GM19395 (cell line): ENCODE data around the gene OSTC.
A peak's percentile ranks its signal among the peaks of the same experiment; 100 is the strongest.

Source experiments
- ATAC-seq: cut with Tn5 transposase; IDR thresholded peaks from one replicate; pipeline ENCODE4 v1.9.1; 2021; ENCODE audit warnings: mild to moderate bottlenecking, moderate library complexity; ENCODE audit not compliant: unreplicated experiment

Gene OSTC

DNA sequence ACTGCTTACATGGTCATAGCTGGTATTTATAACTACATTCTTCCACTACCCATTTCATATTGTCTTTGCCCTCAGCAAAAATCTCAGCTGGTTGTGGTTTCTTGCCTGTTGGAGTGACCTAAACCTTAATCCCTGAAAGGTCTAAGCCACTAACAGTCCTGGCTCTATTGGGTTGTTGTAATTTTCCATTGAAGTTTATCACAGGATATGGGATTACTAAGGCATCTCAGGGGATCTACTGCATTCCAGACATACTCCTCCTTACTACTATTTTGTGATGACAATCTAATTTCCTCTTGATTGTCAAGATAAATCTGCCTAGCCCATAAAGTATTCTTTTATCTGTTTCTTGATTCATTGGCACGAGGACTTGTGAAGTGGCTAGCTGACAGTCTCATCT lies 6.2 kb upstream of the OSTC start:
- ATAC-seq = no peak

DNA sequence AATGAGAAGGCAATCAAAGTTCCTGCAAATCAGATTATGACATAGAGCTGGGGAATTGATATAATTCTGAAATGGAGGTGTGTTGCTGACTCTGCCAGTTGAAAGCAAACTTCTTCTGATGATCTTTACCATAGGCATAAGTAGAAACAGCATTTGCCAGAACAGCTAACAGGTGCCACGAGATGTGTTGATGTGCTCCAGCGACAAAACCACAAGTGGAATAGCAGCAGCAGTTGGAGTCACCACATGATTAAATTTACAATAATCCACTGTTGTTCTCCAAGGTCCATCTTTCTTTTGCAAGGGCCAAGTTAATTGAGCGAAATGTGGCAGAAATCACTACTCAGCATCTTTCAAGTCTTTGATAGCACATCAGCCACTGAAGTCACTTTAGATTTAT lies 3.7 kb upstream of the OSTC start:
- no peak for ATAC-seq

DNA sequence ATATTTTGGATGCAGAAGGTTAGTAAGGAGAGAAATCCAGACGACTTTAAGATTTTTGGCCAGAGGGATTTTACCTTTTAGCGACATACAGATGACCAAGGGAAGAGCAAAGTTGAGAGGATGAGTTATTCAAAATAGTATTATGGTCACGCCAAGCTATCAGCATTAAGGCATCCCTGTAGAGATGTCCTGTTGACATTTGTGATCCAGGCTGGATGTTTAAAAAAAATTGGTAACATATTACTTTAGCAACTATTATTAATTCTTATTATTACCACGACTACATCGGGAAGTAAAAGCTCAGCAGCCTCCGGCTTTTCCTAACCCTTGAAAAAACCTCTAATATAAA lies 562 bp upstream of the OSTC start:
- peak; percentile 32 for ATAC-seq

DNA sequence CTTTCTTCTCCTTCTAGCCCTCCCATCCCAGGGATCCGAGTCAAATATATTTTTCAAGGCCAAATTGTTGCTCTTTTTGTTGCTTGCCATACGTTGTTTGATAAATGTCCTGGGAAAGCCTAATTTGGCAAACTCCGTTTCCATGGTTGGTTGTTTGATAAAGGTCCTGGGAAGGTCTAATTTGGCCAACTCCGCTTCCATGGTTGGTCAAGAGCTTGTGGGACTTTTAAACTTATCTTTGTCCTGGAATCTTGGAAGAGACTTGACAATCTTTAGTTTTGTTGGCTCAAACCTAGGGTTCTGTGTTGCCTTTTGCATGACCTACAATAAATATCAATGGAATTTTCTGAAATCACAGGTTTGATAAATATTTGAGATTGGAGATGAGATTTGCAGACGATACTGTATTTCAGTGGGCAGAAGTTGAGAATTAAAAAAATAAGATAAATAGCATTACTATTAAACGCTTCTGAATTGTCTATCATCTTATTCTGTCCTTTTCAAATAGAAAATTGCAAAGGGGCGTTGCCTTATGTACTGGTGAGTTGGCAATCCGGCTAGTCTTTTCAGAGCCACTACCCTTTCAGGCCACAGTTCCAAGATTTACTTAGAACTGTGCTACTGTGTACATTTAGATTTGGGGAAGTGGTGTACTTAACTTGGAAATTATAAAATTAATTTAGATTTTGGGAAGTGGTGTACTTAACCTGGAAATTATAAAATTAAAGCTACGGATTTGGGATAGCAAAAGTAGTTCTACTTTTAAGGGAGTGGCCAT lies 804 bp downstream of the OSTC start:
- no peak for ATAC-seq

DNA sequence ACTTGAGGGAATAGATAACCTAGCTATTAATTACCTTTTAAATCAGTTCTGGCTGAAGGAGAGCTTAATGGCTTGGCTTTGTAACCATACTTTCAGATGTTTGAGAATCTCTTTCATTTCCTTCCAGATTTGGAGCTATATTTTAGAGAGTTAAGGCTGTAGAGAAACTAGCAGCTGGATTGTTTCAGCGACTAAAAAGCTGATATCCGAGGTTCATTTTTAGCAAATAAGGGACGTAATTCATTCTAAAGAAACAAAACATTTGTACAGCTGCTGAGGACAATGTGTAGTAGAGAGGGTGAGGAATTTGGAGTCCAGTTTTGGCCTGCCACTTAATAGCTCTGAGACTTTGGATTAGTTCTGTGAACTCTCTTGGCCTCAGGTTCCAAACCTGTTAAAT lies 12.2 kb downstream of the OSTC start:
- ATAC-seq = no peak

DNA sequence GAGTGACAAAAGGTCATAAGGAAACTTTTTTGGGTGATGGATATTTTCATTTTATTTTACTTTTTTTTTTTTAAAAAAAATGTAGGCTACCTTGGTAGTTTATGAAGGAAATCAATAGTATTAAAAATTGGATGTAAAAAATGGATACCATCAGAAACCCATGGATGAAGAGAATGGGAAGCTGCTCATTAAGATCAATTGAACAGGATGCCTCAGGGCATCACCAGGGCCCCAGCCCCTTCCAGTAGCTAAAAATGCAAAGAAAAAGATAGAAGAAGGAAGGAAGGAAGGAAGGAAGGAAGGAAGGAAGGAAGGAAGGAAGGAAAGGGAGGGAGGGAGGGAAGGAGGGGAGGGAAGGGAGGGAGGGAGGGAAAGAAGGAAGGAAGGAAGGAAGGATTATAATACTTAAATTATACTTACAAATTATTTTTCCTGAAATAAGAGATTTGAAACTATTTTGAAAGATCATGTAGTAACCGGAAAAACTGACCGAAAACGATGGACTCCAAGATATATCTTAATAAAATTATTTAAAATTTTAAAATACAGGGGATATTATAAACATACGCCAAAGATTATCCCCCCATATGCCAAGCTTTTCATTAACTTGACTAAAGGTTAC lies 24.1 kb downstream of the OSTC start:
- no peak for ATAC-seq

DNA sequence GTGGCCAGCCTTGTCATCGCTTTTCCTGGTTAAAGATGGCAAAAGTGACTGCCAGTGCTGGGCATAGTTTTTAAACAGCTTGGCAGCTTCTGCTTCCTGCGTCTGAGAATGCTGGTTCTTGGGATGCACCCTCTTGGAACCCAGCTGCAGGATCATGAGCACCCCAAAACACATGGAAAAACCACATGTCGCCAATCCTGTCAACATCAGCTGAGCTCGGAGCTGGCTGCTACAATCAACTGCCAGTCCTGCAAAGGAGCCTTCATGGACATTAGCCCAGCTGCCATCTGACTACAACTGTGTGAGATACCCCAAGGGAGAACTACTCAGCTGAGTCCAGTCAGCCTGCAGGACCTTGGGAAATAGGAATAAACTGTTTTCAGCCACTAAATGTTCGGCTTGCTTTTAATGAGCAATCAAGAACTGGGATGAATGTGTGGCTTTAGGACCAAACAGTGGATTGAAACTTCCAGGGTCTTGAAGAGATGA lies 31.0 kb downstream of the OSTC start:
- ATAC-seq = no peak

DNA sequence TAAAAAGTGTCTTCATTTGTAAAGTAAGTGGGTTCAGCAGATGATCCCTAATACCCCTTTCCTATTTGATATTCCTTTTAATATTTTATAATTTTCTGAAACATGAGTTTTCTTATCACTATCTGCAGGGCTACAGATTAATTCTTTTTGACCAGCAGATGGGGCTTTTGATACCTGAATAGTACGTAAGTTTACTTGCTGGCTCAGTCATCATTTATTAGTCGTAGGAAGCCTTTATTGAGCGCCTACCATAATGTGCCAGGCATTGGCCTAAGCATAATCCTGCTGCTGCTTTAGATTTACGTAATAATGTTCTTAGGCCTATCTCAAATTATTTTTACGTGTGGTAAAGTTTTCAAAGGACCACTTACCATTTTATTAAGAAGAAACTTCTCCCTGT lies 33.1 kb downstream of the OSTC start:
- ATAC-seq = no peak

DNA sequence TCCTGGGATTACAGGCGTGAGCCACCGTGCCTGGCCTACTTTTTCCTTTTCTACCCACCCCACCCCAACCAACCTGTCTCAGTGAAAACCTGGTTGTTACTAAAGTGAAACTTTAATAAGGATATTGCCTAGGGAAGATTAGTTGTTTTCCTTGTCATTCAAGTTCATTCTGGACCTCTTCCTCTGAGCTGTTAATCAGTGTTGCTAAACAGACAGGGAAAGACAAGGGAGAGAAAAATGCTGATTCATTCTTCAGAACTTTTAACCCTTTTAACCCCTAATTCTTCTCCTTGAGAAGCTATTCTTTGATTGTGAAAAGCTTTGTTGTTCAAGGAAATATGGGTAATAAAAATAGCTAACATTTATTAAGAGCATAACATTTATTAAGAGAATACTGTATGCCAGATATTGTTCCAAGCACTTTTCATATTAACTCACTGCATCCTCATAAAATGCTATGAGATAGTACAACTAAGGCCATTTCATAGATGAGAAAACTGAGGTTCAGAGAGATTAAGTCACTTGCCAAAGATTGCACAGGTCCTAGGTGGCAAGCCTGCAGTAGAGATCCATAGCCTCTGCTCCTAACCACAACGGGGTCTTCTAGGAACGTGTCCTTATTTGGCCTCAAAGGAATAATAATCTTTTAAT lies 34.8 kb downstream of the OSTC start:
- no peak for ATAC-seq

DNA sequence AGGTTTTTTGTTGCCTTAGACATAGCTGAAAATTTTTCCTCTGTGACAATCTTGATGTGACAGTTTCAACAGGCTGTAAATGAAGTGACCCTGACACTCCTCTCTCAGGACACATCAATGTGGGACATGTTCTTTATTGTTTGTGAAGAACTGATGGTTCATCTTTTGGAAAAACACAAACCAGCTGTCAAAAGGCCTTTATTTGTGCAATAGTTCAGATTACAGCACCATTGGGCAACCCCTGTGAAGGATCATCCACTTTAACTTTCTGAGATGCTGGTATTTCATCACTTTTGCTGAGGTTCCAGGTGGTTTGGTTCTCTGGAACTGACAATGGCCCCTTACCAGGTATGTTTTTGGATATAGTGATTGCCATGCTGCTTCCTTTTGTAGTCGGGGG lies 40.3 kb downstream of the OSTC start:
- no peak for ATAC-seq

DNA sequence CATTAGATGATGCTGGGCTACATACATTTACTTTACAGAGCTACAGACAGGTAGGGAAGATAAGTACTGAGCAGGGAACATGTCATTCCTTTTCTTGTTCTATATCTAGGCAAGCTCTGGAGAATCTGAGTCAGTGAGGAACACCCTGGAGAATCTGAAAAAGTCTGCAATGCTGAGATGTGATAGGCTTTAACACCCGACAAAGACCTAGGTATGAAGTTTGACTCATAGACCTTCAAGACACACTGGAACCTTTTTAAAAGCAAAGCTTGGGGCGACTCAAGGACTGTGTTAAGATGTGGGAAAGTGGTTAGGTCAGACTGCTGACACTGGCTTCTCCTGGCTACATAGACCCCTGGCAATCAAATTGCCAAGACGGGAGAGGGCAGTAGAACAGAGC lies 42.8 kb downstream of the OSTC start:
- ATAC-seq = no peak

DNA sequence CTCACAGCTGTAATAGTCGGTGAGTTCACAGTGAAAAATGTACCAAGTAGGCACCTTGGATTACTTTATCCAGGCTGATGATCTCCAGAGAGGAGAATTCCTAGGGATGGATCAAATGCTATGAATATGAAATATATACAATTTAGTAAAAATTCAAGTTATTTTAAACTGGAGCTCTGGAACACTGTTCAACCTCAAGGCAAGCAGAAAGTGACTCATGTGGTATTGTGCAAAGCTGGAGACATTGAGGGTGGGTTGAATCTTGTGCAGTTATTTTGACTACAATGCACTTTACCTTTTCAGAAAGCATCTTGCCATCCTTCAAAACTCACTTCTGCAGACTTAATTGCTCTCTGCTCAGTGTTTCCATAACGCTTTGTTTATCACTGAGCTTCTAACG lies 43.4 kb downstream of the OSTC start:
- ATAC-seq = no peak

DNA sequence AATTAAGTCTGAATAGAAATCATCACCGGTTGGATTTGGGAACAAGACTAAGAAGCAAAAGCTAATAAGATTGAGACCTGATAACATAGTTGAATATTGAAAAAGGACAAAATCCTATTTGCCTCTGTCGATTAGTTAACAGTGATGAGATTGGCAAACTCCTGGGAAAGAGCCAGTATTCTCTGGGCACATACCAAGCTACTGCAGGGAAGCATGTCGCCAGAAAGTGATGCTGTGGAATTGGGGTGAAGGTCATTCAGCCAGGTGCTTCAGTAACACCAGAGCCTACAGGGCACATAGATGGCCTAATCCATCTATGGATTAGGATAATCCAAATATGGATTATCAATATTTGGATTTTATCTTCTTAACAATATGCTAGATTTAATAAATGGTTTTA lies 44.0 kb downstream of the OSTC start:
- no peak for ATAC-seq

DNA sequence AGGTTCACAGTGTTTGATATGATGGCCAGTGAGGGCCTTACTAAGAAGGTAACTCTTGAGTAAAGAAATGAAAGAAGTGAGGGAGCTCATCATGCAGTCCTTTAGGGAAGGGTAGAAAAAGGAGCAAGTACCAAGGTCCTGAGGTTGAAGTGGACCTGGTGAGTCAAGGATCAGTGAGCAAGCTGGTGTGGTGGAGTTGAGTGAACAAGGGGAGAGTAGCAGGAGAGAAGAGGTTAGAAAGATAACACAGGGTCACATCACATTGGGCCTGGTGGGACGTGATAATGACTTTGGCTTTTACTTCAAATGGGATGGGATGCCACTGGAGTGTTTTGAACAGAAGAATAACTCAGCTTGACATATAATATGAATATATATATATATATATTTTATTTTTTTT lies 44.7 kb downstream of the OSTC start:
- ATAC-seq = no peak

DNA sequence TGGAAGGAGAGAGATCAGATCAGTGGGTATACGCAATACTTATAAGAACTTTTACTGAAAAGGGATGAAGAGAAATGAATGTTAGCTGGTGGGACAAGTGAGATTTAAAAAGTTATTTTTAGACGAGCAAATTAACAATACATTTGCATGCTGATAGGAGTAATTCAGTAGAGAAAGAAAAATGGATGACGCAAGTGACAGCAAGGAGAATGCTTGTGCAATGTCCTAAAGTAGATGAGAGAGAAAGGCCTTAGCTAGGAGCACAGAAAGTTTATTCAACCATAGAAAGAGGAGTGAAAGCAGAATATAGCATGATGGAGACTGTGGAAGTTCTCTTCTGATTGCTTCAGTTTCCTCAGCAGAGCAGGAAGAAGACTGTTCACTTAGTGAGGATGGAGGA lies 45.8 kb downstream of the OSTC start:
- no peak for ATAC-seq

DNA sequence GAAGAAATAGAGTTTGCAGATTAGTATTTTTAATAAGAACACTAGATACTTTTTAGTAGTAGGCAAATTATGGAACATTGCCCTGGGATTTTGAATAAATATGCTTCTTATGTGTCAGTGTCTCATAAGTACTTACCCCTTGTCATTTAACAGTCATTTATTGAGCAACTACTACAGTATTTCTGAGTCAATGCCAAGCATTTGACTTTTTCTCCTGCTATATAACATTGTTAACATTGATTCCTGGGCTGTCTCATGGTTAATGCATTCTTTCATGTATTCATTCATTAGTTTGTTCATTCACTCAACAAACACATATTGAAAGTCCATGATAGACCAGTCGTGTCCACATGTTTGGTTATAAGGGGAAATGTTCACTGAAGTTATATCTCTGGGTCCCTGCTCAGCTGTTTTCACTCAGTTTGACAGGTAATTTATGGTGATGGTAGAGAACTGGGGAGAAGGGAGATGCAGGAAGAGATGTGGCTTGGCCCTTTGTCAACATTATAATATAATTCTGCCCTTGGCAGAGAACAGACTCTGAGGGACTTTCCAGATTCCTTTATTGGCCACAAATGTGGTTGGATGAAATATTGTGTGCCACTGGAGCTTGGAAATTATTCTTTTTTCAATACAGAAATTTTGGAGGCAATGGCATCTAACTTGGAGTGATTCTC lies 49.8 kb downstream of the OSTC start:
- ATAC-seq = no peak

DNA sequence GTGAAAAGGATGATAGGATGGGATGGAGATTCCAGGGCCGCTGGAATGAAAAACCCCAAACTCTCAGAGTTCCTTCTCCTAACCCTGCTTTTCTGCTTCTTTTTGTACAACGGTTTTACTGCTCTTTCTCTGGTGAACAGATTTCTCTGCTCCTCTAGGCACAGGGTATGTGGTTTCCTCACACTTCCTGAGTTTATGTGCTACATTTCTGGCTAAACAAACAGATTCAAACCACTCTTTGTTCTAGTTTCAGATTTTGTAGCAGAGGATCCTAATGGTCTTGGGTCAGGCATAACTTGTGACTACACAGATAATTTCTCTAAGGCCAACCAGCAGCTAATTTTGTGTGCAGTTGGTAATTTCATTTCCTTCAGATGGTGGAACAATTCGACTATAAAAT lies 52.6 kb downstream of the OSTC start:
- ATAC-seq = peak; percentile 71

DNA sequence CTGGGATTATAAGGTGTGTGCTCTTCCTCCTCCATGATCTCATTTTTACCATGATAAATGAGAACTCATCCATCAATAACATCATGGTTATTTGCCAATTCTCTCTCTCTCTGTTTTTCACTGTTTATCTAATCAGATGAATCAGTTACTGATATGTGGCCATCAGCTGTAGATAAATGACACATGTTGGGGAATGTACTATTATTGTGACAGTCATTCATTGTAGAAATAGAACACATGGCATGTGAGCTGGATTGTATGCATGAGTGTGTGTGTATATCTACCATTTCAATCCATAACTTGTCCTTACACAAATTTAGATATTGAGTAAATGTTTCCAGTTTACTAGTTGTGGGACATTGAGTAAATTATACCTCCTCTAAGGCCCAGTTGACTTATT lies 53.0 kb downstream of the OSTC start:
- ATAC-seq = no peak

DNA sequence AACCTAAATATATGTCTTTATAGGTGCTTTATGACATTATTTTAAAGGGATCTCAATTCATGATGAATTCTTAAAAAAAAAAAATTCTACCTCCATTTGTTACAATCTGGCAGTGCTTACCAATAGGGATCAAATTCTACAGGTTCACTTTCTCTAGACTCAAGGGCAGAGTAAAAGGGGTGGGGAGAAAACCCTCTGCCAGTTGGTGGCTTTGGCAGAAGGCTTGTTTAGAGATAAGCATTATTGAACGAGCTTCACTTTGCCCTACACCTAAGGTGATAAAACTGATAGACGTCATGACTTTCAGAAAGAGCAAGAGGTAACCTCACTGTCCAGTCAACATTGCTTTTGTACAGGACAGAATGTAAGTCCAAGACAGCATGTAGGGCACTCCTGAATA lies 53.6 kb downstream of the OSTC start:
- no peak for ATAC-seq

DNA sequence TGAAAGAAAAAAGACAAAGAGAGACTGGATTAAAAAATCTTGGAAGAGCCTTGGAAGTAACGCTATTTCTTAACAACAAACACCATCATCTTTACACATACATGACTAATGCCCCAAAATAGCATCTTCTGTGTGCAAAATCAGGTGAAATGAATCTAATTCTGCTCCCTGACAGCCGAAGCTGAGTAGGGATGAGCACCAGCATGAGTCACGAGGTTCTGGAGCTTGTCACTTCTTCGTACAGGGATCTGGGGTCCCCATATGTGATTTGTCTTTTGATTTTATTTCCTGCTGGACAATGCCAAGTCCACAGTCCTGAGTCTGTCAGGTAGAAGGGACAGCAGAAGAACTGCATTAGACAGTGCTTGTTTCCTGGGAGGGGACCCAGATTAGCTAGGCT lies 55.9 kb downstream of the OSTC start:
- ATAC-seq = no peak

DNA sequence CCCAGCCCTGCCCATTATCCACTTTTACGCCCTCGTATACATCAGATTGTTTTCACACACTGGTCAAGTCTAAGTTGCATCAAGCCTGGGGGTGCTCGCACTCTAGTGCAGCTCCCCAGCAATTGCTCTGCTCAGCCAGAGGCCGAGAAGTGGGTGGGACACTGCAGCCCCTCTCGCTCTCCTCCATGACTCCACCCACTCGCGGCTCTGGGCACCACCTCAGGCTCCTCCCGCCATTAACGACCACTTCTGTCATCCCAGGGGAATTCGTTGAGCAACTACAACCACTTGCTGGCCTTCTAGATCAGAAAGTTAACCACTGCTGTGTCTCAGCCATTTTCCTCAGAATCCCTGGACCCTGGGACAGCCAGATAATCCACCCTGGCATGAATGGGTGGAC lies 58.8 kb downstream of the OSTC start:
- no peak for ATAC-seq

DNA sequence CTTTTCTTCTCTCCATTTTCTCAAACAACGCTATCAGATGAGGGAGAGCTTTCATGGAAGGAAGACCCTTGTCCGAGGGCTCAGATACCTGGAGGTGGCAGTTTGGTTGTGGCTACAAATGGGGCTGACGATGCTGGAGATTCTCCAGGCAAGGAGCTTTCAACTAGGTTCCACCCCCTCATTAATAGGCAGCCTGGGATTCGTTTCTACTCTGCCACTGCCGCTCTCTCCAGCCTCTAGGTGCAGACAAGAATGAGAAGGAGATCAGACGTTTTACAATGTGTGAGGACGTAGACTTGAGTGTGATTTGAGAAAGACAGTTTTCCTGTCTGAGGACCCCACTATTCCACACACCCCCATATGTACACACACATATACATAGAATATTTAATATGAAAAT lies 59.3 kb downstream of the OSTC start:
- ATAC-seq = no peak
